Gastroesophageal sphincter (tissue), 3 donors: ENCODE data around the gene SH3TC2.

Experiments
- CTCF ChIP-seq, 4 experiments: fragments of 200-600 bp in 2 of 4; fragments of 450-650 bp in 2 of 4; sonication (generic) in 1 of 4; IDR thresholded peaks; one replicate each; pipeline ENCODE4 v1.5.1; 2017 to 2019; ENCODE audit warnings: antibody characterized with exemption in 4 of 4, mild to moderate bottlenecking in 2 of 4, moderate library complexity in 2 of 4
- POLR2AphosphoS5 ChIP-seq: sonication (generic); formaldehyde crosslinking; IDR thresholded peaks from one replicate; pipeline ENCODE4 v1.6.1; 2017; ENCODE audit warnings: antibody characterized with exemption

DNA sequence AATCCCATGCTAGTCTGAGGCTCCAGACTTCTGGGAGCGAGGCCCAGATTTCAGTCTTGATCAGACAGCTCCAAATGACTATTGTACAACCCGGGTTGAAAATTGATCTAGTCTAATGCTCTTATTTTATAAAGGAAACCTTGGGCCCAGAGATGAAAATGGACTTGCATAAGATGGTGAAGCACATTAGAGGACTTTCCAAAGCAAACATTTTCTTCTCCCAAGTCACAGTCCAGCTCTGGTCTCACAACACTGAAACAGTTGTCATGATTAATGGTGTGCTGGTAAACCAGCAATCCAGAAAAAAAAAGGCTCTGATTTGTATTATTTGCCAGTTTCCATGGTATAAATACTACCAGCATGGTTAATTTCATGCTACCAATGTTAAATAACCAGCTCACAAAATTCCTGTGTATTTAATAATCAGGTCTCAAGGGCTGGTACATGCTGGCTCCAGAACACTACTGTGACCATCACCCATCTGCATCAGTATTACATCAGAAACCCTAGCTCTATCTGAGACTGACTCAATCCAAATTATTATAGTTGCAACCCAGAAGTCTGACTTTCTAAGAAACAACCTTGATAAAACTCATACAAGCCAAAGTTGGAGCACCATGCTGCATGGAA lies 45.9 kb upstream of the SH3TC2 start:
- TF ChIP-seq CTCF (IDR thresholded peaks at IDR 0.05): no peak
- no peak for TF ChIP-seq POLR2AphosphoS5
